GM23338 (cell line): ENCODE data around the gene WDR70. TPM values are rescaled to one million over a fixed set of nuclear protein-coding genes. Genes with fewer than 3 reads are reported as not detected.

Experiments used
- ATAC-seq: fragments of 200-7000 bp; cut with Tn5 transposase; 3 replicates; pipeline ENCODE4 v1.9.1; 2020
- DNase-seq: peaks from one replicate; pipeline ENCODE4 v3.0.0-alpha.2; 2015; ENCODE audit warnings: low spot score
- H2AFZ ChIP-seq: fragments of 200-600 bp; sonication (generic); 2 replicates; pipeline ENCODE4 v1.8.0; 2016; ENCODE audit warnings: antibody characterized with exemption, mild to moderate bottlenecking, moderate library complexity
- H3F3A ChIP-seq: fragments of 200-600 bp; sonication (generic); replicated peaks from 2 replicates; pipeline ENCODE4 v1.8.0; 2017; ENCODE audit warnings: antibody characterized with exemption, mixed run types, low read depth
- H3K27ac ChIP-seq: fragments of 200-600 bp; sonication (generic); 2 replicates; pipeline ENCODE4 v1.6.1; 2016; ENCODE audit warnings: low read depth
- H3K27me3 ChIP-seq: fragments of 200-600 bp; sonication (generic); 2 replicates; pipeline ENCODE4 v1.8.0; 2016; ENCODE audit warnings: mild to moderate bottlenecking, mixed run types, moderate library complexity; ENCODE audit not compliant: insufficient read depth
- H3K36me3 ChIP-seq: fragments of 200-600 bp; sonication (generic); 2 replicates; pipeline ENCODE4 v1.8.0; 2016; ENCODE audit warnings: mild to moderate bottlenecking; ENCODE audit not compliant: insufficient read depth
- H3K4me1 ChIP-seq: fragments of 200-600 bp; sonication (generic); 2 replicates; pipeline ENCODE4 v1.8.0; 2016; ENCODE audit warnings: mild to moderate bottlenecking, moderate library complexity; ENCODE audit not compliant: insufficient read depth
- H3K4me2 ChIP-seq: fragments of 200-600 bp; sonication (generic); 2 replicates; pipeline ENCODE4 v1.7.1; 2017; ENCODE audit warnings: mixed run types
- H3K4me3 ChIP-seq: fragments of 200-600 bp; sonication (generic); 2 replicates; pipeline ENCODE4 v1.6.1; 2016; ENCODE audit warnings: mixed run types
- H3K79me2 ChIP-seq: fragments of 200-600 bp; sonication (generic); replicated peaks from 2 replicates; pipeline ENCODE4 v1.8.0; 2017; ENCODE audit warnings: mild to moderate bottlenecking; ENCODE audit not compliant: insufficient read depth
- H3K9me2 ChIP-seq: fragments of 200-600 bp; sonication (generic); 2 replicates; pipeline ENCODE4 v1.8.0; 2017; ENCODE audit not compliant: insufficient read depth
- H4K20me1 ChIP-seq: fragments of 200-600 bp; sonication (generic); replicated peaks from 2 replicates; pipeline ENCODE4 v1.8.0; 2017; ENCODE audit warnings: mild to moderate bottlenecking; ENCODE audit not compliant: insufficient read depth
- H3K27ac Mint-ChIP-seq: 2 replicates; pipeline ENCODE4 v1.8.0; 2020; ENCODE audit warnings: inconsistent platforms, mild to moderate bottlenecking, moderate library complexity, mixed read lengths
- H3K27me3 Mint-ChIP-seq: 3 replicates; pipeline ENCODE4 v1.8.0; 2022; ENCODE audit warnings: low read depth, mild to moderate bottlenecking, moderate library complexity, mixed read lengths, inconsistent platforms; ENCODE audit not compliant: insufficient read depth, poor library complexity
- H3K36me3 Mint-ChIP-seq: 3 replicates; pipeline ENCODE4 v1.8.0; 2021; ENCODE audit warnings: low read depth, mild to moderate bottlenecking, inconsistent platforms, moderate library complexity, mixed read lengths
- H3K4me1 Mint-ChIP-seq: 3 replicates; pipeline ENCODE4 v1.8.0; 2020; ENCODE audit warnings: mild to moderate bottlenecking, inconsistent platforms, mixed read lengths
- H3K4me3 Mint-ChIP-seq: 3 replicates; pipeline ENCODE4 v1.8.0; 2021; ENCODE audit warnings: moderate library complexity, mild to moderate bottlenecking, inconsistent platforms, mixed read lengths
- H3K9me3 Mint-ChIP-seq: 3 replicates; pipeline ENCODE4 v1.8.0; 2020; ENCODE audit warnings: moderate library complexity, mild to moderate bottlenecking, inconsistent platforms, mixed read lengths
- CREB1 ChIP-seq: fragments of 250-450 bp; sonication (Bioruptor Pico); IDR thresholded peaks from 2 replicates; pipeline ENCODE4 v1.5.0; 2020; ENCODE audit warnings: low read depth, mild to moderate bottlenecking, moderate library complexity
- CTCF ChIP-seq, 2 experiments: fragments of 200-600 bp in 1 of 2; sonication (generic) in 1 of 2; conservative IDR thresholded peaks; 2 replicates each; pipeline versions ENCODE4 v1.5.1 to v1.6.1; 2016 to 2017; ENCODE audit warnings: antibody characterized with exemption in 2 of 2, low read depth in 2 of 2, mild to moderate bottlenecking in 2 of 2, moderate library complexity in 1 of 2
- NANOG ChIP-seq: IDR thresholded peaks from 2 replicates; pipeline ENCODE4 v1.6.1; 2016; ENCODE audit warnings: antibody characterized with exemption, borderline replicate concordance
- STAT1 ChIP-seq: IDR thresholded peaks from one replicate; pipeline ENCODE4 v1.6.1; 2016; ENCODE audit warnings: antibody characterized with exemption; ENCODE audit not compliant: unreplicated experiment
- ZNF114 ChIP-seq: fragments of 250-450 bp; sonication (Bioruptor Pico); IDR thresholded peaks from 2 replicates; pipeline ENCODE4 v1.5.0; 2020; ENCODE audit warnings: mild to moderate bottlenecking, moderate library complexity
- ZNF331 ChIP-seq: fragments of 250-450 bp; sonication (Bioruptor Pico); IDR thresholded peaks from 2 replicates; pipeline ENCODE4 v1.5.0; 2020; ENCODE audit warnings: low read depth, mild to moderate bottlenecking, moderate library complexity
- polyA plus RNA-seq: library from polyadenylated mRNA; unstranded; fragments of >200 nt; fragmentation: Nextera tagmentation; extraction: Ambion mirVana; gene quantifications from 2 replicates; pipeline ENCODE4 v1.2.1, GENCODE V29; 2016
- total RNA-seq: library from RNA; depleted of rRNA; stranded (reverse); fragments of >200 nt; shearing (Covaris generic); gene quantifications from 2 replicates; pipeline ENCODE4 v1.2.3, GENCODE V29; 2014
- TF ChIP-seq, protein P1 (sequence below): fragments of 250-450 bp; sonication (Bioruptor Pico); IDR thresholded peaks from 2 replicates; pipeline ENCODE4 v1.5.0; 2020; ENCODE audit warnings: mild to moderate bottlenecking, moderate library complexity
- TF ChIP-seq, protein P2 (sequence below): IDR thresholded peaks from one replicate; pipeline ENCODE4 v1.6.1; 2018; ENCODE audit warnings: antibody characterized with exemption; ENCODE audit not compliant: unreplicated experiment
- TF ChIP-seq, protein P3 (sequence below): IDR thresholded peaks from 2 replicates; pipeline ENCODE4 v1.6.1; 2016; ENCODE audit warnings: antibody characterized with exemption

WDR70 gene
- total and polyA plus RNA-seq, 2 experiments from 2014 or later: 34.9 to 86.7 TPM

GRCh38 chr5:37549411-37549810 is 170.3 kb downstream of the WDR70 start:
- Histone ChIP-seq H2AFZ (no peak overlapping the region), H3K79me2 (no peaks in the 10 kb centered on the region), H3K4me1 (no peaks in the 10 kb centered on the region), H4K20me1 (no peaks in the 10 kb centered on the region), H3K4me3 (no peak overlapping the region), H3F3A (no peaks in the 10 kb centered on the region), H3K27ac (no peak overlapping the region), H3K9me2 (no peaks in the 10 kb centered on the region), H3K36me3 (no peaks in the 10 kb centered on the region), H3K4me2 (no peak overlapping the region), H3K27me3 (no peaks in the 10 kb centered on the region)
- no peak for DNase-seq
- Mint-ChIP-seq H3K27me3 (no peaks in the 10 kb centered on the region), H3K27ac (no peak overlapping the region), H3K36me3 (no peaks in the 10 kb centered on the region), H3K4me1 (peaks cover 12% of the 10 kb centered on the region), H3K9me3 (no peaks in the 10 kb centered on the region), H3K4me3 (no peak overlapping the region)
- ATAC-seq: no peak
- no peak for TF ChIP-seq STAT1
- TF ChIP-seq, protein P1, sequence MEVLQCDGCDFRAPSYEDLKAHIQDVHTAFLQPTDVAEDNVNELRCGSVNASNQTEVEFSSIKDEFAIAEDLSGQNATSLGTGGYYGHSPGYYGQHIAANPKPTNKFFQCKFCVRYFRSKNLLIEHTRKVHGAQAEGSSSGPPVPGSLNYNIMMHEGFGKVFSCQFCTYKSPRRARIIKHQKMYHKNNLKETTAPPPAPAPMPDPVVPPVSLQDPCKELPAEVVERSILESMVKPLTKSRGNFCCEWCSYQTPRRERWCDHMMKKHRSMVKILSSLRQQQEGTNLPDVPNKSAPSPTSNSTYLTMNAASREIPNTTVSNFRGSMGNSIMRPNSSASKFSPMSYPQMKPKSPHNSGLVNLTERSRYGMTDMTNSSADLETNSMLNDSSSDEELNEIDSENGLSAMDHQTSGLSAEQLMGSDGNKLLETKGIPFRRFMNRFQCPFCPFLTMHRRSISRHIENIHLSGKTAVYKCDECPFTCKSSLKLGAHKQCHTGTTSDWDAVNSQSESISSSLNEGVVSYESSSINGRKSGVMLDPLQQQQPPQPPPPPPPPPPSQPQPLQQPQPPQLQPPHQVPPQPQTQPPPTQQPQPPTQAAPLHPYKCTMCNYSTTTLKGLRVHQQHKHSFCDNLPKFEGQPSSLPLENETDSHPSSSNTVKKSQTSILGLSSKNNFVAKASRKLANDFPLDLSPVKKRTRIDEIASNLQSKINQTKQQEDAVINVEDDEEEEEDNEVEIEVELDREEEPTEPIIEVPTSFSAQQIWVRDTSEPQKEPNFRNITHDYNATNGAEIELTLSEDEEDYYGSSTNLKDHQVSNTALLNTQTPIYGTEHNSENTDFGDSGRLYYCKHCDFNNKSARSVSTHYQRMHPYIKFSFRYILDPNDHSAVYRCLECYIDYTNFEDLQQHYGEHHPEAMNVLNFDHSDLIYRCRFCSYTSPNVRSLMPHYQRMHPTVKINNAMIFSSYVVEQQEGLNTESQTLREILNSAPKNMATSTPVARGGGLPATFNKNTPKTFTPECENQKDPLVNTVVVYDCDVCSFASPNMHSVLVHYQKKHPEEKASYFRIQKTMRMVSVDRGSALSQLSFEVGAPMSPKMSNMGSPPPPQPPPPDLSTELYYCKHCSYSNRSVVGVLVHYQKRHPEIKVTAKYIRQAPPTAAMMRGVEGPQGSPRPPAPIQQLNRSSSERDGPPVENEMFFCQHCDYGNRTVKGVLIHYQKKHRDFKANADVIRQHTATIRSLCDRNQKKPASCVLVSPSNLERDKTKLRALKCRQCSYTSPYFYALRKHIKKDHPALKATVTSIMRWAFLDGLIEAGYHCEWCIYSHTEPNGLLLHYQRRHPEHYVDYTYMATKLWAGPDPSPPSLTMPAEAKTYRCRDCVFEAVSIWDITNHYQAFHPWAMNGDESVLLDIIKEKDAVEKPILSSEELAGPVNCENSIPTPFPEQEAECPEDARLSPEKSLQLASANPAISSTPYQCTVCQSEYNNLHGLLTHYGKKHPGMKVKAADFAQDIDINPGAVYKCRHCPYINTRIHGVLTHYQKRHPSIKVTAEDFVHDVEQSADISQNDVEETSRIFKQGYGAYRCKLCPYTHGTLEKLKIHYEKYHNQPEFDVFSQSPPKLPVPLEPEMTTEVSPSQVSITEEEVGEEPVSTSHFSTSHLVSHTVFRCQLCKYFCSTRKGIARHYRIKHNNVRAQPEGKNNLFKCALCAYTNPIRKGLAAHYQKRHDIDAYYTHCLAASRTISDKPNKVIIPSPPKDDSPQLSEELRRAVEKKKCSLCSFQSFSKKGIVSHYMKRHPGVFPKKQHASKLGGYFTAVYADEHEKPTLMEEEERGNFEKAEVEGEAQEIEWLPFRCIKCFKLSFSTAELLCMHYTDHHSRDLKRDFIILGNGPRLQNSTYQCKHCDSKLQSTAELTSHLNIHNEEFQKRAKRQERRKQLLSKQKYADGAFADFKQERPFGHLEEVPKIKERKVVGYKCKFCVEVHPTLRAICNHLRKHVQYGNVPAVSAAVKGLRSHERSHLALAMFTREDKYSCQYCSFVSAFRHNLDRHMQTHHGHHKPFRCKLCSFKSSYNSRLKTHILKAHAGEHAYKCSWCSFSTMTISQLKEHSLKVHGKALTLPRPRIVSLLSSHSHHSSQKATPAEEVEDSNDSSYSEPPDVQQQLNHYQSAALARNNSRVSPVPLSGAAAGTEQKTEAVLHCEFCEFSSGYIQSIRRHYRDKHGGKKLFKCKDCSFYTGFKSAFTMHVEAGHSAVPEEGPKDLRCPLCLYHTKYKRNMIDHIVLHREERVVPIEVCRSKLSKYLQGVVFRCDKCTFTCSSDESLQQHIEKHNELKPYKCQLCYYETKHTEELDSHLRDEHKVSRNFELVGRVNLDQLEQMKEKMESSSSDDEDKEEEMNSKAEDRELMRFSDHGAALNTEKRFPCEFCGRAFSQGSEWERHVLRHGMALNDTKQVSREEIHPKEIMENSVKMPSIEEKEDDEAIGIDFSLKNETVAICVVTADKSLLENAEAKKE (CRISPR knock-in tag): no peak
- no peak for TF ChIP-seq ZNF114
- no peak for TF ChIP-seq ZNF331 (CRISPR knock-in tag)
- no peak for TF ChIP-seq NANOG
- TF ChIP-seq CREB1 (CRISPR knock-in tag): no peak

- DNase-seq (no peak), ATAC-seq (no peak)
- H3K4me2 ChIP-seq: no peak overlapping the region
- peaks cover 12% of the 10 kb centered on the region for H3K4me1 Mint-ChIP-seq
- no peak overlapping the region for H3K27ac ChIP-seq
- H3K4me3 ChIP-seq: no peak overlapping the region
- H2AFZ ChIP-seq: no peak overlapping the region
- H3K4me3 Mint-ChIP-seq: no peak overlapping the region
- H4K20me1 ChIP-seq: no peaks in the 10 kb centered on the region
- H3K36me3 ChIP-seq: no peaks in the 10 kb centered on the region
- no peaks in the 10 kb centered on the region for H3K9me3 Mint-ChIP-seq
- no peaks in the 10 kb centered on the region for H3K36me3 Mint-ChIP-seq
- no peaks in the 10 kb centered on the region for H3F3A ChIP-seq
- H3K27ac Mint-ChIP-seq: peak overlapping the region; percentile 51; the same call in 1 of the 2 replicates
- H3K9me2 ChIP-seq: no peaks in the 10 kb centered on the region
- H3K27me3 Mint-ChIP-seq: no peaks in the 10 kb centered on the region
- H3K79me2 ChIP-seq: no peaks in the 10 kb centered on the region
- H3K4me1 ChIP-seq: no peaks in the 10 kb centered on the region
- H3K27me3 ChIP-seq: no peaks in the 10 kb centered on the region
- TF ChIP-seq, protein P2, sequence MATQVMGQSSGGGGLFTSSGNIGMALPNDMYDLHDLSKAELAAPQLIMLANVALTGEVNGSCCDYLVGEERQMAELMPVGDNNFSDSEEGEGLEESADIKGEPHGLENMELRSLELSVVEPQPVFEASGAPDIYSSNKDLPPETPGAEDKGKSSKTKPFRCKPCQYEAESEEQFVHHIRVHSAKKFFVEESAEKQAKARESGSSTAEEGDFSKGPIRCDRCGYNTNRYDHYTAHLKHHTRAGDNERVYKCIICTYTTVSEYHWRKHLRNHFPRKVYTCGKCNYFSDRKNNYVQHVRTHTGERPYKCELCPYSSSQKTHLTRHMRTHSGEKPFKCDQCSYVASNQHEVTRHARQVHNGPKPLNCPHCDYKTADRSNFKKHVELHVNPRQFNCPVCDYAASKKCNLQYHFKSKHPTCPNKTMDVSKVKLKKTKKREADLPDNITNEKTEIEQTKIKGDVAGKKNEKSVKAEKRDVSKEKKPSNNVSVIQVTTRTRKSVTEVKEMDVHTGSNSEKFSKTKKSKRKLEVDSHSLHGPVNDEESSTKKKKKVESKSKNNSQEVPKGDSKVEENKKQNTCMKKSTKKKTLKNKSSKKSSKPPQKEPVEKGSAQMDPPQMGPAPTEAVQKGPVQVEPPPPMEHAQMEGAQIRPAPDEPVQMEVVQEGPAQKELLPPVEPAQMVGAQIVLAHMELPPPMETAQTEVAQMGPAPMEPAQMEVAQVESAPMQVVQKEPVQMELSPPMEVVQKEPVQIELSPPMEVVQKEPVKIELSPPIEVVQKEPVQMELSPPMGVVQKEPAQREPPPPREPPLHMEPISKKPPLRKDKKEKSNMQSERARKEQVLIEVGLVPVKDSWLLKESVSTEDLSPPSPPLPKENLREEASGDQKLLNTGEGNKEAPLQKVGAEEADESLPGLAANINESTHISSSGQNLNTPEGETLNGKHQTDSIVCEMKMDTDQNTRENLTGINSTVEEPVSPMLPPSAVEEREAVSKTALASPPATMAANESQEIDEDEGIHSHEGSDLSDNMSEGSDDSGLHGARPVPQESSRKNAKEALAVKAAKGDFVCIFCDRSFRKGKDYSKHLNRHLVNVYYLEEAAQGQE: no peak
- no peak for TF ChIP-seq CREB1 (CRISPR knock-in tag)
- TF ChIP-seq CTCF (conservative IDR thresholded peaks at IDR 0.05; ENCODE audit: low read depth in 2 of 2): no peak
- TF ChIP-seq, protein P3, sequence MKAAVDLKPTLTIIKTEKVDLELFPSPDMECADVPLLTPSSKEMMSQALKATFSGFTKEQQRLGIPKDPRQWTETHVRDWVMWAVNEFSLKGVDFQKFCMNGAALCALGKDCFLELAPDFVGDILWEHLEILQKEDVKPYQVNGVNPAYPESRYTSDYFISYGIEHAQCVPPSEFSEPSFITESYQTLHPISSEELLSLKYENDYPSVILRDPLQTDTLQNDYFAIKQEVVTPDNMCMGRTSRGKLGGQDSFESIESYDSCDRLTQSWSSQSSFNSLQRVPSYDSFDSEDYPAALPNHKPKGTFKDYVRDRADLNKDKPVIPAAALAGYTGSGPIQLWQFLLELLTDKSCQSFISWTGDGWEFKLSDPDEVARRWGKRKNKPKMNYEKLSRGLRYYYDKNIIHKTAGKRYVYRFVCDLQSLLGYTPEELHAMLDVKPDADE: no peak
- TF ChIP-seq STAT1: no peak
Measured at GRCh38 chr5:37552161-37552560, 173.0 kb downstream of the WDR70 start.
